A549 (cell line): ENCODE results near the gene ANKAR.

Experiments
- CEBPB ChIP-seq, 2 experiments: fragments of >200 bp in 1 of 2; sonication (Bioruptor Twin) in 1 of 2; formaldehyde crosslinking in 1 of 2; IDR thresholded peaks; 2 replicates each; pipeline ENCODE4 v1.6.1; 2012 to 2016
- CHD4 ChIP-seq: fragments of 200-600 bp; sonication (generic); IDR thresholded peaks from 2 replicates; pipeline ENCODE4 v1.6.1; 2016; ENCODE audit warnings: antibody characterized with exemption, mild to moderate bottlenecking, borderline replicate concordance
- CTCF ChIP-seq: fragments of >200 bp; sonication (Bioruptor Twin); formaldehyde crosslinking; IDR thresholded peaks from 3 replicates; pipeline ENCODE4 v1.5.1; 2016
- EP300 ChIP-seq, 2 experiments: fragments of >200 bp; sonication (Bioruptor Twin); formaldehyde crosslinking; IDR thresholded peaks; 2 replicates in 1 of 2; 3 replicates in 1 of 2; pipeline ENCODE4 v1.6.1; 2016 to 2017
- FOSB ChIP-seq: fragments of 250-450 bp; sonication (Bioruptor Pico); IDR thresholded peaks from 2 replicates; pipeline ENCODE4 v1.5.0; 2020; ENCODE audit warnings: mild to moderate bottlenecking, moderate library complexity
- MAFK ChIP-seq: fragments of 450-650 bp; IDR thresholded peaks from 2 replicates; pipeline ENCODE4 v1.6.1; 2014; ENCODE audit not compliant: partially characterized antibody
- NR3C1 ChIP-seq: fragments of >200 bp; sonication (Bioruptor Twin); formaldehyde crosslinking; IDR thresholded peaks from 3 replicates; pipeline ENCODE4 v1.6.1; 2017
- PBX3 ChIP-seq: IDR thresholded peaks from 2 replicates; pipeline ENCODE4 v1.6.1; 2012
- POLR2AphosphoS2 ChIP-seq: conservative IDR thresholded peaks from 2 replicates; pipeline ENCODE4 v1.6.1; 2012; ENCODE audit warnings: low read length, improper control_type of control experiment, inconsistent platforms
- RAD21 ChIP-seq, 2 experiments: fragments of >200 bp in 1 of 2; sonication (Bioruptor Twin) in 1 of 2; formaldehyde crosslinking in 1 of 2; IDR thresholded peaks in 1 of 2; conservative IDR thresholded peaks in 1 of 2; 2 replicates in 1 of 2; 3 replicates in 1 of 2; pipeline ENCODE4 v1.6.1; 2012 to 2018; ENCODE audit warnings: inconsistent platforms in 1 of 2
- REST ChIP-seq: fragments of 200-600 bp; sonication (generic); IDR thresholded peaks from 2 replicates; pipeline ENCODE4 v1.6.1; 2016; ENCODE audit warnings: antibody characterized with exemption, mild to moderate bottlenecking, moderate library complexity
- RFX5 ChIP-seq: fragments of 450-650 bp; IDR thresholded peaks from 2 replicates; pipeline ENCODE4 v1.7.1; 2014; ENCODE audit warnings: antibody characterized with exemption, mild to moderate bottlenecking, moderate library complexity
- ZNF302 ChIP-seq: fragments of 250-450 bp; sonication (Bioruptor Pico); IDR thresholded peaks from 2 replicates; pipeline ENCODE4 v1.9.0; 2021; ENCODE audit warnings: inconsistent platforms, mild to moderate bottlenecking, moderate library complexity

GRCh38 chr2:189627789-189628188 lies 46.7 kb upstream of the ANKAR start:
- TF ChIP-seq ZNF302 (CRISPR knock-in tag) (no peak), MAFK (no peak), CTCF (no peak), REST (no peak), CEBPB (IDR thresholded peaks at IDR 0.05) (no peak), POLR2AphosphoS2 (no peak), RFX5 (no peak), PBX3 (no peak), RAD21 (conservative IDR thresholded peaks at IDR 0.05 in 1 of 2, IDR thresholded peaks at IDR 0.05 in 1 of 2) (no peak), NR3C1 (no peak), FOSB (no peak), EP300 (IDR thresholded peaks at IDR 0.05) (no peak), CHD4 (no peak)
